ENCODE results near the gene FCHO2. TPM values are rescaled to one million over a fixed set of nuclear protein-coding genes. Genes with fewer than 3 reads are reported as not detected.

FCHO2 gene
- total RNA-seq, 2 donors from 2014 or later = 34.4 to 38.2 TPM

DNA sequence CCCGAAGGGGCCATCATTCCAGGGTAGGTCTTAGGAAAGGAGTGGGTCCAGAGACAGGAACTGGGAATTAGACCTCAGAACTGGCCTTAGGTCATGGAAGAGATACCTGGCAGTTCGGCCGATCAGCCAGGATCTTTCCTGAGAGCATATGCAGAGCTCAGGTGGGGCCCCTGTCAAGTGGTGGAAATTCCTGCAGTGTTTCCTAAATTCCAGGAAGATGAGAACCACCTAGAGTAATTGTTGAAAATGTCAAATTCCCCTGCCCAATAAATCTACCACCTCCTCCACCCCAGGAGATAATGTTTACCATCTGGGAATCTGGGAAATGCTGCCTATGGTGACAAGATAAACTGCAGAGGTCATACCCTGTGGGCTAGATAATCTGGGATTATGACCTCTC lies 179.2 kb downstream of the FCHO2 start:
- H3K4me1 ChIP-seq (ENCODE audit: control insufficient read depth in 1 of 2, low read depth in 2 of 2) = no peaks in the 10 kb centered on the region
- DNase-seq (ENCODE audit: low spot score) = no peak
- H3K27me3 ChIP-seq (replicated peaks; ENCODE audit: insufficient read depth) = no peaks in the 10 kb centered on the region
- H3K36me3 ChIP-seq = no peaks in the 10 kb centered on the region
- no peak overlapping the region for H3K27ac ChIP-seq
- ATAC-seq (ENCODE audit: insufficient number of reproducible peaks, low FRiP score, low read depth) = no peak
- H3K4me3 ChIP-seq = no peak overlapping the region
- TF ChIP-seq, protein P1, sequence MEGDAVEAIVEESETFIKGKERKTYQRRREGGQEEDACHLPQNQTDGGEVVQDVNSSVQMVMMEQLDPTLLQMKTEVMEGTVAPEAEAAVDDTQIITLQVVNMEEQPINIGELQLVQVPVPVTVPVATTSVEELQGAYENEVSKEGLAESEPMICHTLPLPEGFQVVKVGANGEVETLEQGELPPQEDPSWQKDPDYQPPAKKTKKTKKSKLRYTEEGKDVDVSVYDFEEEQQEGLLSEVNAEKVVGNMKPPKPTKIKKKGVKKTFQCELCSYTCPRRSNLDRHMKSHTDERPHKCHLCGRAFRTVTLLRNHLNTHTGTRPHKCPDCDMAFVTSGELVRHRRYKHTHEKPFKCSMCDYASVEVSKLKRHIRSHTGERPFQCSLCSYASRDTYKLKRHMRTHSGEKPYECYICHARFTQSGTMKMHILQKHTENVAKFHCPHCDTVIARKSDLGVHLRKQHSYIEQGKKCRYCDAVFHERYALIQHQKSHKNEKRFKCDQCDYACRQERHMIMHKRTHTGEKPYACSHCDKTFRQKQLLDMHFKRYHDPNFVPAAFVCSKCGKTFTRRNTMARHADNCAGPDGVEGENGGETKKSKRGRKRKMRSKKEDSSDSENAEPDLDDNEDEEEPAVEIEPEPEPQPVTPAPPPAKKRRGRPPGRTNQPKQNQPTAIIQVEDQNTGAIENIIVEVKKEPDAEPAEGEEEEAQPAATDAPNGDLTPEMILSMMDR (IDR thresholded peaks at IDR 0.05) = no peak
- no peaks in the 10 kb centered on the region for H3K9me3 ChIP-seq

DNA sequence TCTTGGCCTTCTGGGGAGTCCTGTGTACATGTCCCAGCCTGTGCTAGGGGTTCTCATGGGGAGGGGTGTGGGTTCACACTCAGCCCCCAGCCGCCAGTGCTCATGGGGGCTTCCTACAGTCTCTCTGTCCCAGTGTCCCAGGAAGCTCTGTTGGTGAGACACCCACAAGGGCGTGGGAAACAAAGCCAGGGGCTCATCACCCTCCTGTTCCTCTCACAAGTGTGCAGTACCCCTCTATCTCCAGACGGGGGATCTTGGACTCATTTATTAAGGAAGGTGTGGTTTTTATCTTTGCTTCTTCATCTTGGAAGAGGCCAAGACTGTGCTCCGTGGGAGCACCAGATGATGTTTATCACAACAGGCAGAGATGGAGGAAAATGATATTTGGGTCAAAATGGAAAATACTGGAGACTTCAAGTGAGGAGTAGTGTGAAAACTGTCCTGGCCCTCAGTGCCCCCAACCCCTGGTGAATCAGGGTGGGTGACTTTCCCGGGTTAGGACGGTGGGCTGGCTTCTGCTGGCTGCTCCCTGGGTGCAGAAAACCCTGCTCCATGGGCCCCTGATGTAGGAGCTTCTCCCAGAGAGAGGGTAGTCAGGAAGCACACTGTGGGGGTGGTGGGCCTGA lies 179.7 kb downstream of the FCHO2 start:
- ATAC-seq (ENCODE audit: insufficient number of reproducible peaks, low FRiP score, low read depth) (no peak), DNase-seq (ENCODE audit: low spot score) (no peak)
- Histone ChIP-seq H3K9me3 (no peaks in the 10 kb centered on the region), H3K4me1 (ENCODE audit: control insufficient read depth in 1 of 2, low read depth in 2 of 2) (no peaks in the 10 kb centered on the region), H3K27ac (no peak overlapping the region), H3K4me3 (no peak overlapping the region), H3K27me3 (replicated peaks; ENCODE audit: insufficient read depth) (no peaks in the 10 kb centered on the region), H3K36me3 (no peaks in the 10 kb centered on the region)
- TF ChIP-seq, protein P1 (IDR thresholded peaks at IDR 0.05) = peak; percentile 8

DNA sequence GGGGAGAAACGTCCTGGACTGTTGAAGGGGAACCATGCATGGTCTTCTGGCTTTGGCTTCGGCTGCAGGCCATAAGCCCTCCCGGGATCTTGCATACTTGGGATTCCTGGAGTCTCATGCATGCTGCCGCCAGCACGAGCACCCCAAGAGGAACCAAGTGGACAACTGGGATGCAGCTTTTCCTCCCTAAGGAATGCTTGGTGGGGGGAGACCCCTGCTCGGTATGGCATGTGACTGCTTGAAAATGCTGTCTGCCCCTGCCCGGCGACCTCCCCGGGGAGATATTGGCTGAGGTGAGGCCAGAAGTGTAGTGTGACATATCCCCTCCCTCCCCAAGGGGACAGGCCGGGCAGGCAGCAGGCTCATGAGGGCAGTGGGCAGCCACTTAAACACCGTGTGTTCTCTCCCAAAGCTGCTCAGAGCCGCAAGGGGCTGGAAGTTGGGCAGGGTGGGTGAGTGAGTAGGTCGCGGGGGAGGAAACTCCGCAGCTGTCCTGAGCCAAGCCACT lies 180.3 kb downstream of the FCHO2 start:
- Histone ChIP-seq H3K36me3 (no peaks in the 10 kb centered on the region), H3K27ac (no peak overlapping the region), H3K4me1 (ENCODE audit: control insufficient read depth in 1 of 2, low read depth in 2 of 2) (no peaks in the 10 kb centered on the region), H3K9me3 (no peaks in the 10 kb centered on the region), H3K27me3 (replicated peaks; ENCODE audit: insufficient read depth) (no peaks in the 10 kb centered on the region), H3K4me3 (no peak overlapping the region)
- DNase-seq (ENCODE audit: low spot score) = no peak
- no peak for ATAC-seq (ENCODE audit: insufficient number of reproducible peaks, low FRiP score, low read depth)
- TF ChIP-seq, protein P1 (IDR thresholded peaks at IDR 0.05) = no peak

DNA sequence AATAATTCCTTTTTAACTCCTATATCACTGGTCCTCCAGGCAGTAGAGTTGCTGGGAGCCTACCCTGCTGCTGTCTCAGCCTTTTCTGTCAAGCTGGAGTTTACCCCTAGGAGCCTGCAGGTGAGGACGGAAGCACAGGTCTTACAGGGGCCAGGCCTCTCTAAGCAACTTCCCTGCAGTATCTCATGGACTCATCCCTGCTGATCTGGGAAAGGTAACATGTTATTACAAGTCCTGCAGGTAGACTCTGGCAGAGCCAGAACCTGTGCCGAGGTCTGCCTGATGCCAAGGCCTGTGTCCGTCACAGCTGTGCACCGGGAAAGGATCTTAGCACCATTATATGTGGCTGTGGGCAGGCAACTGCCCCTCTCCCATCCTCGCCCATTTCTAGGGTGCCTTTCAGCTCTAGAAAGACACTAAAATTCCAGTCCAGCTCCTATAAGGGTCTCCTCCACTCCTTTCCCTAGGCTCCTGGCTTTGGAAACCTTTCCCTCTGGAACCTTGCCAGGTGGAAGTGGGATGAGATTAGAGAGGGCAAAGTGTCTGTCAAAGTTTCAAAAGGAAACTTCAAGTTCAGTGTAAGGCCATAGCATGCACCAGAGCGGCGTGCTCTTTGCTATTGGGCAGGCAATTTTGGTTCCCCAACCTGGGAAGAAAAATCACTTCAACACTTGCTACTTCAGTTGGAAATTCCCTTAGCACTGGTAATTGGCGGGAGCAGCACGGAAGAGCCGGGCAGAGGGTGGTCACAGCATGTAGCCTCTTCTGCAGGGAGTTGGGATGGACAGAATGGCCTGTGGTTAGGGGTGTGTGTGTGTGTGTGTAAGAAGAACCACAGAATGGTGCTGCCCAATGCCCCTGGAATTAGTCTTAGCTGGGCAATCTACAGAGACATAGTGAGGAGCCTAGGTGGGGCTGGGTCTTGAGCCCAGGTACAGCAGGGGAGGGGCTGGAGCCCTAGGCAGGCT lies 182.0 kb downstream of the FCHO2 start:
- Histone ChIP-seq H3K27me3 (replicated peaks; ENCODE audit: insufficient read depth) (no peaks in the 10 kb centered on the region), H3K36me3 (no peaks in the 10 kb centered on the region), H3K9me3 (no peaks in the 10 kb centered on the region), H3K4me3 (no peak overlapping the region), H3K27ac (no peak overlapping the region), H3K4me1 (ENCODE audit: control insufficient read depth in 1 of 2, low read depth in 2 of 2) (no peaks in the 10 kb centered on the region)
- ATAC-seq (ENCODE audit: insufficient number of reproducible peaks, low FRiP score, low read depth) (no peak), DNase-seq (ENCODE audit: low spot score) (no peak)
- TF ChIP-seq, protein P1 (IDR thresholded peaks at IDR 0.05) = no peak

DNA sequence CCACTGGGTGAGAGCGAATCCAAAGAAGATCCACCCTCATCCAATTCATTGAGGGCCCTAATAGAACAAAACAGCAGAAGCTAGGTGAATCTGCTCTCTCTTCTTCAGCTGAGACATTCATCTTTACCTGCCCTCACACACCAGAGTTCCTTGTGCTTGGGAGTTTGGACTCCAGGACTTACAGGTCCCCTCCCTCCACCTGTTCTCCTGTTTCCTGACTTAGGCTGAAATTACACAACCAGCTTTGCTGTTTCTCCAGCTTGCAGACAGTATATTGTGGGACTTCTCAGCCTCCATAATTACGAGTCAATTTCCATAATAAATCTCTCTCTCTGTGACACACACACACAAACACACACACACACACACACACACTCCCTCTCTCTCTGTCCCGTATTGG lies 183.6 kb downstream of the FCHO2 start:
- H3K9me3 ChIP-seq = no peaks in the 10 kb centered on the region
- TF ChIP-seq, protein P1 (IDR thresholded peaks at IDR 0.05) = no peak
- H3K4me1 ChIP-seq (ENCODE audit: control insufficient read depth in 1 of 2, low read depth in 2 of 2) = peaks cover 0 to 9% of the 10 kb centered on the region in 2 donors
- ATAC-seq (ENCODE audit: insufficient number of reproducible peaks, low FRiP score, low read depth) (no peak), DNase-seq (ENCODE audit: low spot score) (no peak)
- H3K27me3 ChIP-seq (replicated peaks; ENCODE audit: insufficient read depth) = no peaks in the 10 kb centered on the region
- no peak overlapping the region for H3K27ac ChIP-seq
- no peak overlapping the region for H3K4me3 ChIP-seq
- H3K36me3 ChIP-seq = no peaks in the 10 kb centered on the region

Data from thoracic aorta (tissue), 2 donors.